Naive B cell (primary cell): ENCODE measurements around the gene FAM131B. TPM values are rescaled to one million over a fixed set of nuclear protein-coding genes. Genes with fewer than 3 reads are reported as not detected.

Experiments used
- ATAC-seq, 2 donors: fragments of 150-1000 bp; cut with Tn5 transposase; 2 replicates each; pipeline ENCODE4 v1.10.0; 2021; ENCODE audit warnings: low read depth in 2 of 2, mild to moderate bottlenecking in 2 of 2, moderate library complexity in 2 of 2
- DNase-seq: peaks from one replicate; pipeline ENCODE4 v3.0.0; 2022
- H3K27ac Mint-ChIP-seq, 6 donors: one replicate each; pipeline ENCODE4 v1.8.0; 2020 to 2022; ENCODE audit warnings: mild to moderate bottlenecking in 6 of 6, mixed read lengths in 6 of 6, moderate library complexity in 5 of 6, inconsistent platforms in 2 of 6
- H3K27me3 Mint-ChIP-seq, 3 donors: one replicate each; pipeline ENCODE4 v1.8.0; 2021 to 2022; ENCODE audit warnings: mixed read lengths in 3 of 3, mild to moderate bottlenecking in 1 of 3
- H3K36me3 Mint-ChIP-seq, 2 donors: one replicate each; pipeline ENCODE4 v1.8.0; 2020 to 2022; ENCODE audit warnings: mixed read lengths in 2 of 2, inconsistent platforms in 1 of 2, mild to moderate bottlenecking in 1 of 2
- H3K4me1 Mint-ChIP-seq, 3 donors: one replicate each; pipeline ENCODE4 v1.8.0; 2020 to 2022; ENCODE audit warnings: mixed read lengths in 3 of 3, inconsistent platforms in 1 of 3, mild to moderate bottlenecking in 1 of 3, moderate library complexity in 1 of 3
- H3K4me3 Mint-ChIP-seq, 8 donors: one replicate each; pipeline ENCODE4 v1.8.0; 2020 to 2022; ENCODE audit warnings: mild to moderate bottlenecking in 8 of 8, mixed read lengths in 8 of 8, moderate library complexity in 8 of 8, inconsistent platforms in 2 of 8
- H3K9me3 Mint-ChIP-seq, 7 donors: one replicate each; pipeline ENCODE4 v1.8.0; 2020 to 2022; ENCODE audit warnings: mixed read lengths in 7 of 7, mild to moderate bottlenecking in 5 of 7, inconsistent platforms in 2 of 7, moderate library complexity in 1 of 7
- polyA plus RNA-seq, 6 donors: library from polyadenylated mRNA; unstranded; fragments of 300-500 nt; fragmentation: Illumina TruSeq; gene quantifications; one replicate each; pipeline ENCODE4 v1.2.3, GENCODE V29; 2021; ENCODE audit warnings: low read depth in 6 of 6

FAM131B gene
- polyA plus RNA-seq, 6 donors from 2014 or later = not detected

DNA sequence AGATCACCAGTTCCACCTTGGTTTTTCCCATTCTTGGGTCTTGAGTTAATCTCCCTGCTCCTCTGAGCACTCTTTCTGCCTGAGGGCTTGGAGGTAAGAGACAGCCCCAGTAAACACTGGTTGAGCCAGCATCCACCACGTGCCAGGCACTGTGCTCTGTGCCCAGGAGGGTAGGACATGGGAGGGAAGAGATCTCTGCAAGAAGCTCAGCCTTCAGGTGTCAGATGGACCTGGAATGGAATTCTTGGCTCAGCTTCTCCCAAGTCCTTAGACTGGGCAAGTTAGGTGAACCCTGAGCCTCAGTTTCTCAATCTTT, 21.1 kb upstream of the FAM131B start:
- DNase-seq = no peak
- ATAC-seq = no peak
- no peak overlapping the region for H3K27ac Mint-ChIP-seq
- H3K4me1 Mint-ChIP-seq = peaks cover 10 to 17% (median 14%) of the 10 kb centered on the region in 3 donors
- no peaks in the 10 kb centered on the region for H3K9me3 Mint-ChIP-seq
- no peaks in the 10 kb centered on the region for H3K36me3 Mint-ChIP-seq
- H3K4me3 Mint-ChIP-seq = peak overlapping the region in 1 of 8 donors; percentile 42
- H3K27me3 Mint-ChIP-seq = no peaks in the 10 kb centered on the region

DNA sequence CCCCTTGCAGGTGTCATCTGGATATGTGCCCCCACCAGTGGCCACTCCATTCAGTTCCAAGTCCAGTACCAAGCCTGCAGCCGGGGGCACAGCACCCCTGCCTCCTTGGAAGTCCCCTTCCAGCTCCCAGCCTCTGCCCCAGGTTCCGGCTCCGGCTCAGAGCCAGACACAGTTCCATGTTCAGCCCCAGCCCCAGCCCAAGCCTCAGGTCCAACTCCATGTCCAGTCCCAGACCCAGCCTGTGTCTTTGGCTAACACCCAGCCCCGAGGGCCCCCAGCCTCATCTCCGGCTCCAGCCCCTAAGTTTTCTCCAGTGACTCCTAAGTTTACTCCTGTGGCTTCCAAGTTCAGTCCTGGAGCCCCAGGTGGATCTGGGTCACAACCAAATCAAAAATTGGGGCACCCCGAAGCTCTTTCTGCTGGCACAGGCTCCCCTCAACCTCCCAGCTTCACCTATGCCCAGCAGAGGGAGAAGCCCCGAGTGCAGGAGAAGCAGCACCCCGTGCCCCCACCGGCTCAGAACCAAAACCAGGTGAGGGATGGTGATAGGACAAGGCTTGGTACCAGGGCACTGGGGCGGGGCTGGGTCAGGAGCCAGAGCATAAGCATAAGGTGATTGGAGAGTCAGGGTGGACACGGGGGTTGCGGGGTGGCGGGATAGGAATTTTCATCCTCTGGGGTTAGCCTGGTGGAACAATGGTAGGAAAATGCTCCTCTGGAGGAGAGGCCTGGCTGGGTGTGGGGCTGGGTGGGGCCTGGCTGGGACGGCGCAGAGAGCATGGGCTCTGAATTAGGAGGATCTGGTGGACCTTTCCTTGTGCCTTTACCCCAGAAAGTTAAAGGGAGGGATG, 20.5 kb upstream of the FAM131B start:
- no peaks in the 10 kb centered on the region for H3K9me3 Mint-ChIP-seq
- H3K36me3 Mint-ChIP-seq = no peaks in the 10 kb centered on the region
- ATAC-seq (no peak), DNase-seq (no peak)
- H3K4me1 Mint-ChIP-seq = peaks cover 10 to 17% (median 14%) of the 10 kb centered on the region in 3 donors
- peak overlapping the region in 2 of 6 donors; percentile 49 to 58 for H3K27ac Mint-ChIP-seq
- H3K27me3 Mint-ChIP-seq = no peaks in the 10 kb centered on the region
- peak overlapping the region in 7 of 8 donors; percentile 14 to 88 (median 68) for H3K4me3 Mint-ChIP-seq

DNA sequence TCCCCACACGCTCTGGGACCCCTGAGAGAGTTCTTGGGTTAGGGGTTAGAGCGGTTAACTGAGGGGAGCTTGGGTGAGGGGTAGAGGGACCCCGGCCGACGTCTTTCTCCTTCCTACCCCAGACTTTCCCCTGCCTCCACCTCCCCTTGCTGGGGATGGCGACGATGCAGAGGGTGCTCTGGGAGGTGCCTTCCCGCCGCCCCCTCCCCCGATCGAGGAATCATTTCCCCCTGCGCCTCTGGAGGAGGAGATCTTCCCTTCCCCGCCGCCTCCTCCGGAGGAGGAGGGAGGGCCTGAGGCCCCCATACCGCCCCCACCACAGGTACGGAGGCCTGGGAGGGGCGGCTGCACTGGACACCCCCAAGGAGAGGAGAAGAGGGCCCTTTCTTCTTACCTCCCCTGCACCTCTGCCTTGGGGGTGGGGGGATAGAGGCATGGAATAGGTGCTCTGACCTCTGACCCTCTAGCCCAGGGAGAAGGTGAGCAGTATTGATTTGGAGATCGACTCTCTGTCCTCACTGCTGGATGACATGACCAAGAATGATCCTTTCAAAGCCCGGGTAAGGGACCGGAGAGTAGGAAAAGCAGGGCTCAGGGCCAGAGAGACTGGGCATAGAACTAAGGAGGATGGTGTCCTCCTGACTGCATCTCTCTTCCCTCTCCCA, 19.7 kb upstream of the FAM131B start:
- Mint-ChIP-seq H3K4me1 (peaks cover 10 to 17% (median 14%) of the 10 kb centered on the region in 3 donors), H3K27ac (peak overlapping the region in 2 of 6 donors; percentile 29 to 35), H3K27me3 (no peaks in the 10 kb centered on the region), H3K4me3 (peak overlapping the region in 7 of 8 donors; percentile 52 to 88 (median 83)), H3K9me3 (no peaks in the 10 kb centered on the region), H3K36me3 (no peaks in the 10 kb centered on the region)
- DNase-seq = no peak
- no peak for ATAC-seq

DNA sequence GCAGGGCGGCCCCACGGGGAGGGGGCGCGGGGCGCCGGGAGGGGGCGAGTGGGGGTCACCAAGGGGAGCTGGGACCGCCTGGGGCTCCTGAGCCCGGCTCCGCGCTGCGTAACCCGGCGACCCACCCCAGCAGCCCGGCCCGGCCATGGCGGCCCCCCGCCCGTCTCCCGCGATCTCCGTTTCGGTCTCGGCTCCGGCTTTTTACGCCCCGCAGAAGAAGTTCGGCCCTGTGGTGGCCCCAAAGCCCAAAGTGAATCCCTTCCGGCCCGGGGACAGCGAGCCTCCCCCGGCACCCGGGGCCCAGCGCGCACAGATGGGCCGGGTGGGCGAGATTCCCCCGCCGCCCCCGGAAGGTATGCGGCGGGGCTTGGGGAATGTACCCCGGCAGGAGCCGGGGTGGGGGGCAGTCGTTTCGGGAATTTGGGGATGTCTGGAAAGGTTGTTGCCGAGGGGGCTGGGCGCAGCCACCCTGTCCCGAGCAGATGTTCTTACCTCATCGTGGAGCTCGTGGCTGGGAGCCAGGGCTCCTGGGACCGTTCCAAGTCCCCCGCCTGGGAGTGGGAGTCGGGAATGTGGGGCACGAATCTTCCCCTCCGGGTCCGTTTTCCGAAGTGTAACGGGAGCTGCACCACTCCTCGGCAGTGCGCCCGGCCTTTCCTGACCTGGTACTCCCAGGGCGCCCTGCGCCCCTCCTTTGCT, 19.1 kb upstream of the FAM131B start:
- H3K4me3 Mint-ChIP-seq = peak overlapping the region in 7 of 8 donors; percentile 52 to 88 (median 83)
- no peak for DNase-seq

DNA sequence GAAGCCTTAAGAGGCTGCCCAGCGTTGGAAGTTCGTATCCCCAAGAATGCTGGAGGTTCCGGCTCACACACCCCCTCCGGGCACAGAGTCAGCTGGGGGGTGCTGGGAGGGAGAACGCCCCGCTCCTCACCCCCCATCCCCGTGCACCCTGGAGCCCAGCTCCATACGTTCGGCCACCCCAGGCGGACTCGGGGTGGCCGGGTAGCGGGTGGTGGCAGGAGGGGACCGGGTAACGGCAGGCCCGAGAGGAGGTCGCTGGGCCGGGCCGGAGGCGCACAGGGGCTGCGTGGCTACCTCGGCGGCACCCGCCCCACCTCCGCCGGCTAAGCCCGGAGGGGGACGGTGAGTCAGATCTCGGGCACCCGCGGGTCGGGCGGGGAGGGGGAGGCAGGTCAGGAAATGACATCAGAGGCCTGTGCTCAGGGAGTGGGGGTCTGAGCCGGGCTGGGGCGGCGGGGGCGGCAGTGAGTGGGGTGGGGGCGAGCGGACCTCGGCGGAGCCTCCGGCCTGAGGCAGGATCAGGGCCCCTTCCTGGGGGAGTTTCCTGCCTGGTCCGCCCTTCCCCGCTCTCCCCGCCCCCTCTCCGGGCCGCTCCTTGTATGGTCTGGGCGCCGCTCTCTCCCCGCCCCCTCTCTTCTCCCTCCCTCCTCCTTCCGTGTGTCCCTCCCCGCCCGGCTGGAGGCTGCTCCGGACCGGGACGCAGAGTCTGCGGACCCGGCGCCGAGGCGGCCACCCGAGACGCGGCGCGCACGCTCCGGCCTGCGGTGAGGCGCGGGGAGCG, 18.3 kb upstream of the FAM131B start, which contains the start of gene ZYX:
Gene ZYX (plus strand): TSS at position 700 of the 781 bp plus-strand sequence. CDS start 227 bp downstream, outside the sequence.
- Mint-ChIP-seq H3K4me3 (peak within 1 kb of the TSS in 7 of 8 donors; percentile 83 to 97 (median 92)), H3K36me3 (no peaks in the 10 kb centered on the region), H3K4me1 (peaks cover 11 to 18% (median 17%) of the 10 kb centered on the region in 3 donors), H3K27ac (peak within 1 kb of the TSS; percentile 77 to 97 (median 88)), H3K9me3 (no peaks in the 10 kb centered on the region), H3K27me3 (no peaks in the 10 kb centered on the region)
- ATAC-seq (peak; percentile 69 to 70), DNase-seq (peak; percentile 74)

More for the DNA sequence above, 19.1 kb upstream of the FAM131B start:
- H3K4me1 Mint-ChIP-seq = peaks cover 10 to 17% (median 16%) of the 10 kb centered on the region in 3 donors
- no peaks in the 10 kb centered on the region for H3K9me3 Mint-ChIP-seq
- H3K27me3 Mint-ChIP-seq = no peaks in the 10 kb centered on the region
- ATAC-seq = peak; percentile 3 to 8
- H3K27ac Mint-ChIP-seq = peak overlapping the region in 2 of 6 donors; percentile 1 to 35
- no peaks in the 10 kb centered on the region for H3K36me3 Mint-ChIP-seq

DNA sequence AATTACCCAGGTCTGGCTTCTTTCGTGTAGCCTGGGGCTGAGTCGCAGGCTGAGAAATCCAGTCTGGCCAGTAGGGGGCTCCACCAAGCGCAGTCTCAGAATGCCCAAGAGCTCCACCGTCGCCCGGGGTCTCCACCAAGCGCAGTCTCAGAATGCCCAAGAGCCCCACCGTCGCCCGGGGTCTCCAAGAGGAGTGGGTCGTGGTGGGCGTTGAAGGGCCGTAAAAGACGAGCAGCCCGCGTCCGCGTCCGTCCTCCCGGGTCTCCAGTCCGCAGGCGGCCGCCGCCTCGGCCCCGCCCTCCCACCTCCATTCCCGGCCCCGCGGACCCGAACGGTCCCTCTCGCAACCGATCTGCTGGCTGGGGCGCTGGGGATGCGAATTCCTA, 17.7 kb upstream of the FAM131B start:
- Mint-ChIP-seq H3K27ac (peak overlapping the region; percentile 77 to 97 (median 88)), H3K4me1 (peaks cover 14 to 24% (median 19%) of the 10 kb centered on the region in 3 donors), H3K27me3 (no peaks in the 10 kb centered on the region), H3K36me3 (no peaks in the 10 kb centered on the region), H3K4me3 (peak overlapping the region in 7 of 8 donors; percentile 83 to 97 (median 92)), H3K9me3 (no peaks in the 10 kb centered on the region)
- peak; percentile 68 to 71 for ATAC-seq
- peak; percentile 78 for DNase-seq

DNA sequence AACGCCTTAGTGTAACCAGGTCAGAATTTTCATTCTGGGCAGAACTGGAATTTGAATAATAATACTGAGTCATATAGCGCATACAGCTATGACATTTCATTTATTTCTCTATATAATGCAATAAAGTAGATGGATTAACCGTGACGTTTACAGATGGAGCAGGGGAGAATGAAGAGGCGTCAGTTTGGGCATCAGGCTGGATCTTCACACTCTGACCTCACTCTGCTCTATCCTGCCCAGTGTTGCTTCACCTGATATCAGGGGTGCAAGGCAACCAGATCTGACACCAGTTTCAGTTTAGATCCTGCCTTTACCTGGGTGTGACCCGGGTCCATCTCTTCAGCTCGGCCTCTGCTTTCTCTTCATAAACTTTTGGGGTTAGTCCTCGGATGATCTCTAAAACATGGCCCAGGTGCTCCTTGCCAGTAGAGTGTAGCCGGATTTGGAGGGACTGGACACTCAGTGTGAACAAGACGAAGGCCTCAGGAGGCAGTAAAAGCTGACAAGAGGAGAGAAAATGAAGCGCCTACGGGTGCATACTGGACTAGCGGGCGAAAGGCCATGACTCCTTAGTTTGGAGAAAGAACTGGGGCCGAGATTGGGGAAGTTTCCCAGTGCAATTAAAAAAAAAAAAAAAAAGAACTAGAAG, 17.2 kb upstream of the FAM131B start:
- Mint-ChIP-seq H3K4me1 (peaks cover 18 to 29% (median 25%) of the 10 kb centered on the region in 3 donors), H3K27ac (peak overlapping the region; percentile 77 to 97 (median 88)), H3K36me3 (no peaks in the 10 kb centered on the region), H3K27me3 (no peaks in the 10 kb centered on the region), H3K4me3 (peak overlapping the region in 7 of 8 donors; percentile 83 to 97 (median 92)), H3K9me3 (no peaks in the 10 kb centered on the region)
- no peak for ATAC-seq
- no peak for DNase-seq

DNA sequence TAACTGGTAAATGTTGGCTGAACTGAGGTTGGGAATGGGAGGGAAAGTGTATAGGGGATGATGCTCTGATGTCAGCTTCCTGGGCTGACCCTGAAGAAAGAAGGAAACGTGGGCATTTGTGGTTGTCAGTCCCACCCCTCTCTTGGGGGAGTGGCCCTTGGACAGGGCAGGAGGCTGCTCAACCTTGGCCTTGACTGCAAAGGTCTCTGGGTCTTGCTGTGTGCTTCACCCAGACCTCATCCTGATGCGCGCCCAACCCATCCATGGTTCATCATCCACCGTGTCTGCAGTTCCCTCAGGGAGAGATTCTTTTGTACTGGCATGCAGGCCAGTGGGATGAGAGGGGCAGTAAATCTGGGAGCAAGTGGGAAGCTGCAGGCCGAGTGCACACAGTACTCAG, 13.9 kb upstream of the FAM131B start:
- Mint-ChIP-seq H3K36me3 (no peaks in the 10 kb centered on the region), H3K9me3 (no peaks in the 10 kb centered on the region), H3K27ac (peak overlapping the region in 3 of 6 donors; percentile 23 to 52 (median 26)), H3K4me3 (no peak overlapping the region), H3K4me1 (peaks cover 31 to 43% (median 35%) of the 10 kb centered on the region in 3 donors), H3K27me3 (no peaks in the 10 kb centered on the region)
- no peak for ATAC-seq
- no peak for DNase-seq

DNA sequence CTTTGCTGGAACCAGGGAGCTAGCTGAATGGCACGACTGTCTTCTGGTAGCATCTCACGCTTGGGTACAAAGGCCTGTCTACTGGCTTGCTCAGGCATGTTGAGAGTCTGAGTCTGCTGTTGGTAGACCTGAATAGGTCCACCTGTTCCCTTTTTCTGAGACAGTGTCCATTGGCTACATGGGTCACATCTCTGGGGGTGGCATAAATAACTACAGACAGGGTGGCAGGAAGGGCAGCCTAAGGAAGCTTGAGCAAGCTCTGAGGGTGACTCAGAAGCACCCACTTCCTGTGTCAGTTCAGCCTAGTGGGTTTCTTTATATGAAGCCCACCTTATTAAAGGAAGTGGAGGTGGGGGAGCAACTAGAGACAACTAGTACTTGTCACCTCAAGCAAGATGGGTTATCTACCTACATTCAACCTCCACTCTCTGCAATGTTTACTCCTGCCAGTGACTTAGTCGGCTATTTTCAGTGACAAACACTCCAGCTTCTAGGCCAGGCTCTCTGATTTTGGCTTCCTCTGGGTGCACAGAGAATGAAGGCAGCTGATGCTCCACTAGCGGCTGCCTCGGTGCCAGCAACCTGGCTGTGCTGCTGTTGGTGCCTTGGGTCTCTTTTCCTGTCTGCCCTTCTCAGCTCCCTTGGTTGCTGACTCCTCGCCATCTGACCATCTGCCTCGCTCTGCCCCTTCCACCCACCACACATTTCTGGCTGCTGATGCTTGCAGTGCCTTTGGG, 13.0 kb upstream of the FAM131B start:
- Mint-ChIP-seq H3K4me1 (peaks cover 31 to 43% (median 35%) of the 10 kb centered on the region in 3 donors), H3K36me3 (no peaks in the 10 kb centered on the region), H3K27ac (peak overlapping the region in 4 of 6 donors; percentile 16 to 70 (median 44)), H3K27me3 (no peaks in the 10 kb centered on the region), H3K9me3 (no peaks in the 10 kb centered on the region), H3K4me3 (peak overlapping the region in 3 of 8 donors; percentile 2 to 41 (median 10))
- peak; percentile 10 to 31 for ATAC-seq
- DNase-seq = no peak

DNA sequence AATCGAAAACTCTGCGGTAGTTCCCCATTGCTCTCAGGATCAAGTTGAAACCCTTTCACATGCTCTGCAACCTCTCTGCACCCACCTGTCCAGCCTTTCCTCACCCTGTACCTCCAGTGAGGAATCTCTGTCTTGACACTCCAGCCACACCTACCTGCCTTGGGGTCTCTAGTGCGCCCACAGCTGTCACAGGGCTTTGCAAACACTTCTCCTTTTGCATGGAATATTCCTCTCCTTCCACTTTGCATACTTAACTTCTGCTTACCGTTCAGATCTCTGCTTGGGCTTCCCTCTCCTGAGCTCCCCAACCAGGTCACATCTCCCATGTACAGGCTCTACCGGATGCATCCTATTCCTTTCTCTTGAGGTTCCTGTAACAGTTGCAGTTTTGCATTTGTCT, 12.0 kb upstream of the FAM131B start:
- peaks cover 26 to 37% (median 30%) of the 10 kb centered on the region in 3 donors for H3K4me1 Mint-ChIP-seq
- ATAC-seq (peak in 1 of 2 donors; percentile 36), DNase-seq (no peak)
- no peaks in the 10 kb centered on the region for H3K9me3 Mint-ChIP-seq
- H3K4me3 Mint-ChIP-seq = no peak overlapping the region
- no peaks in the 10 kb centered on the region for H3K36me3 Mint-ChIP-seq
- H3K27ac Mint-ChIP-seq = peak overlapping the region in 3 of 6 donors; percentile 0 to 64 (median 18)
- no peaks in the 10 kb centered on the region for H3K27me3 Mint-ChIP-seq

DNA sequence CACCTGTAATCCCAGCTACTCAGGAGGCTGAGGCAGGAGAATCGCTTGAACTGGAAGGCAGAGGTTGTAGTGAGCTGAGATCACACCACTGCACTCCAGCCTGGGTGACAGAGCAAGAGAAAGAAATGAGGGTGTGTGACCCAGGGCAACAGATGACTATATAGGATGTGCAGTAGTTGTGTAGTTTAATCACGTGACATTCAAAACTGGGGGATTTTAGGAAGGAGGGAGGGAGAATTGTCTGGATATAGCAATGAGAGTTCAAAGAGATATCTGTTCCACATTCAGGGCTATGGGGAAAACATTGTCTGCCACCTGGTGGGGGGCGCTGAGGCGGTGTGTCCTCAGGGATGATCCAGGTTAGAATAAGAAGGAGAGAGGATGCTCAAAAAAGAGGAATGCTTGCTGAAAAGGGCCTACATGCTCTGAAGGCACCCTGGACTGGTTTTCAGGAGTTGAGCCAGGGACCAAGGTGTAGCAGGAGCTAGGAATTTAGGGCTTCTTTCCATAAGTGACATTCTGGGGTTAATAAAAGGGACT, 10.8 kb upstream of the FAM131B start:
- ATAC-seq = no peak
- no peak overlapping the region for H3K4me3 Mint-ChIP-seq
- H3K4me1 Mint-ChIP-seq = peaks cover 22 to 28% (median 23%) of the 10 kb centered on the region in 3 donors
- no peak for DNase-seq
- H3K27me3 Mint-ChIP-seq = peaks cover 0 to 6% (median 6%) of the 10 kb centered on the region in 3 donors
- no peaks in the 10 kb centered on the region for H3K9me3 Mint-ChIP-seq
- H3K27ac Mint-ChIP-seq = peak overlapping the region in 1 of 6 donors; percentile 33
- no peaks in the 10 kb centered on the region for H3K36me3 Mint-ChIP-seq
